ENCODE measurements around the gene DISP1.

DNA sequence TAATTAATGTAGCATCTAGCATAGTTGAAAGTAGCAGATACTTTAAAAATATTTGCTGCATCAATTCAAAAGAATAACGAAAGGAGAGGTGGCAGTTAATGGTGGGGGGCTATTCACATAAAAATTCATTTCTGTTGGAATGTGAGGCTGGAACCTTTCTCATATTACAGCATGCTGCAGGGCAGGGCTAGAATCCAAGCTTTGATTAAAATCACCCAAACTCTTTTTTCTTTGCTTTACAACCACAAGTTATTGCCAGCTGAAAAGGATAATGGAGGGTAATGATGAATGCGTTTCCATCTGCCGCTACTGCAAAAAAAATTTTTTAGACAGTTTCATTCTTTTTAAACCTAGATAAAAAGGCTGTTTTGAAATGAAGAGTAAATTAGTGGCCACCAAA, 9.8 kb downstream of the DISP1 start:
- TF ChIP-seq, protein P1, sequence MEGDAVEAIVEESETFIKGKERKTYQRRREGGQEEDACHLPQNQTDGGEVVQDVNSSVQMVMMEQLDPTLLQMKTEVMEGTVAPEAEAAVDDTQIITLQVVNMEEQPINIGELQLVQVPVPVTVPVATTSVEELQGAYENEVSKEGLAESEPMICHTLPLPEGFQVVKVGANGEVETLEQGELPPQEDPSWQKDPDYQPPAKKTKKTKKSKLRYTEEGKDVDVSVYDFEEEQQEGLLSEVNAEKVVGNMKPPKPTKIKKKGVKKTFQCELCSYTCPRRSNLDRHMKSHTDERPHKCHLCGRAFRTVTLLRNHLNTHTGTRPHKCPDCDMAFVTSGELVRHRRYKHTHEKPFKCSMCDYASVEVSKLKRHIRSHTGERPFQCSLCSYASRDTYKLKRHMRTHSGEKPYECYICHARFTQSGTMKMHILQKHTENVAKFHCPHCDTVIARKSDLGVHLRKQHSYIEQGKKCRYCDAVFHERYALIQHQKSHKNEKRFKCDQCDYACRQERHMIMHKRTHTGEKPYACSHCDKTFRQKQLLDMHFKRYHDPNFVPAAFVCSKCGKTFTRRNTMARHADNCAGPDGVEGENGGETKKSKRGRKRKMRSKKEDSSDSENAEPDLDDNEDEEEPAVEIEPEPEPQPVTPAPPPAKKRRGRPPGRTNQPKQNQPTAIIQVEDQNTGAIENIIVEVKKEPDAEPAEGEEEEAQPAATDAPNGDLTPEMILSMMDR (IDR thresholded peaks at IDR 0.05), result no peak
- no peak for TF ChIP-seq ZFX (IDR thresholded peaks at IDR 0.05; ENCODE audit: borderline replicate concordance)

All from 22Rv1 (cell line).